BLaER1 (cell line): Measurements from ENCODE around the gene SLC38A8.
A peak's percentile ranks its signal among the peaks of the same experiment; 100 is the strongest.

Experiments
- H3K27ac ChIP-seq: shearing (Covaris generic); formaldehyde crosslinking; 2 replicates; pipeline ENCODE4 v1.8.1; 2022
- H3K27me3 ChIP-seq: shearing (Covaris generic); formaldehyde crosslinking; 2 replicates; pipeline ENCODE4 v1.8.1; 2022
- H3K36me3 ChIP-seq: shearing (Covaris generic); formaldehyde crosslinking; 2 replicates; pipeline ENCODE4 v1.8.1; 2022
- H3K4me1 ChIP-seq: shearing (Covaris generic); formaldehyde crosslinking; 2 replicates; pipeline ENCODE4 v1.8.1; 2022
- H3K4me2 ChIP-seq: shearing (Covaris generic); formaldehyde crosslinking; 2 replicates; pipeline ENCODE4 v1.8.1; 2022
- H3K4me3 ChIP-seq: shearing (Covaris generic); formaldehyde crosslinking; 2 replicates; pipeline ENCODE4 v1.8.1; 2022
- H3K9ac ChIP-seq: shearing (Covaris generic); formaldehyde crosslinking; 2 replicates; pipeline ENCODE4 v1.8.1; 2022
- H3K9me3 ChIP-seq: shearing (Covaris generic); formaldehyde crosslinking; 2 replicates; pipeline ENCODE4 v1.8.1; 2022
- H4K20me1 ChIP-seq: shearing (Covaris generic); formaldehyde crosslinking; 2 replicates; pipeline ENCODE4 v1.8.1; 2022
- Cebpa-rat ChIP-seq: shearing (Covaris generic); IDR thresholded peaks from 2 replicates; pipeline ENCODE4 v1.8.1; 2022

Gene SLC38A8

DNA sequence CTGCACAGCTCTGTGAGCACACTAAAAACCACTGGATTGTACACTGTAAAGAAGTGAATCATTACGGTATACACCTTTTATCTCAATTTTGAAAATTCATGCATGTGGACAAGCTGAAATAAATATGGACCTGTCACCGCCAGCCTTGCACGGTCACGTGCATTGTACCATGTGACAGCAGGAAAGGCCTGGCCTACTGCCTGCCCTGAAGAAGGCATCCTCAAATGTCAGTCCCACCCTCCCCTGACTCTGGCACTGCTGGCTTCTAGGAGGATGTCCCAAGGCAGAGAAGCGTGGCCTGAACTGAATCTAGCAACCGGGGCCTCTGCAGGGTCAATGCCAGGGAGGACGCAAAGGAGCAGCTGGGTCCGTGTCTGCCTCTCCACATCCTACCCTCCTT lies 34.6 kb downstream of the SLC38A8 start:
- Histone ChIP-seq H3K4me1 (no peaks in the 10 kb centered on the region), H3K27me3 (no peaks in the 10 kb centered on the region), H3K4me3 (no peak overlapping the region), H4K20me1 (no peaks in the 10 kb centered on the region), H3K27ac (no peak overlapping the region), H3K9me3 (no peaks in the 10 kb centered on the region), H3K9ac (no peak overlapping the region), H3K4me2 (no peak overlapping the region), H3K36me3 (no peaks in the 10 kb centered on the region)
- TF ChIP-seq Cebpa-rat: no peak

DNA sequence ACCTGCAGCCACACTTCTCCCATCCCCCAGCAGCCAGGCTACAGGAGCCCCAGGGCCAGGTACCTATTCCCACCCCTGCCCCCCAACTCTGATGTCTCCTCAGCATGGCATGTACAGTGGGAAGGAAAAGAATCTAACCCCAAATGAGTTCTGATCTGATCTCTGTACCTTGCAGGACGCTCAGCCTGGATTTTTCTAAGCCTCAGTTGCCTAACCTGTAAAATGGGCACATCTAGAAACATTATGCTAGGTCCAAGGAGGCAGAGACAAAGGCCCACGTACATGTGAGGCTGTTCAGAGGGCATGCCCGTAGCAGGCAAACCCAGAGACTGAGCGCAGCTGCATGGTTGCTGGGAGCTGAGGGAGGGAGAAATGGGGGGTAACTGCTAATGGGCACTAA lies 35.1 kb downstream of the SLC38A8 start:
- Histone ChIP-seq H3K27ac (no peak overlapping the region), H3K36me3 (no peaks in the 10 kb centered on the region), H3K9ac (no peak overlapping the region), H3K27me3 (no peaks in the 10 kb centered on the region), H3K9me3 (no peaks in the 10 kb centered on the region), H3K4me3 (no peak overlapping the region), H3K4me1 (no peaks in the 10 kb centered on the region), H4K20me1 (no peaks in the 10 kb centered on the region), H3K4me2 (no peak overlapping the region)
- TF ChIP-seq Cebpa-rat: no peak

DNA sequence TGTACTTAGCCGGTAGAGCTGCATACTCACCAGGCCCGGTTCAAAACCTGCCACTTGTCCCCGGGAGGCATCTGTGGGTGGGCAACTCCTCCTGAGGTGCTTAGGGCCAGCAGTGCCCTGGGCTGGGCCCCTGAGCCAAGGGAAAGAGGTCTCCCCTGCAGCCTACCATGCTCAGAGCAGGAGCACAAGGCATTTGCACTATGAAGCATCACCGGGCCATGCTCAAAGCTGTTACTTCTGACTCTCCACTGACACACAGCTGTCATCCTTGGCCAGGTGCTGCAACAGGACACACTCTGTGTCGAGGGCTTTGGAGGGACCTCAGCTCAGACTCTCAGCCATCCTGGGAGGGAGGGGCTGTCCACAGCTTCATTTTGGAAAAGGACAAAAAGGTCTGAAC lies 37.2 kb downstream of the SLC38A8 start:
- Histone ChIP-seq H3K9ac (no peak overlapping the region), H3K4me3 (no peak overlapping the region), H3K4me2 (no peak overlapping the region), H3K27me3 (no peaks in the 10 kb centered on the region), H3K27ac (no peak overlapping the region), H3K9me3 (no peaks in the 10 kb centered on the region), H4K20me1 (no peaks in the 10 kb centered on the region), H3K36me3 (no peaks in the 10 kb centered on the region), H3K4me1 (no peaks in the 10 kb centered on the region)
- no peak for TF ChIP-seq Cebpa-rat

DNA sequence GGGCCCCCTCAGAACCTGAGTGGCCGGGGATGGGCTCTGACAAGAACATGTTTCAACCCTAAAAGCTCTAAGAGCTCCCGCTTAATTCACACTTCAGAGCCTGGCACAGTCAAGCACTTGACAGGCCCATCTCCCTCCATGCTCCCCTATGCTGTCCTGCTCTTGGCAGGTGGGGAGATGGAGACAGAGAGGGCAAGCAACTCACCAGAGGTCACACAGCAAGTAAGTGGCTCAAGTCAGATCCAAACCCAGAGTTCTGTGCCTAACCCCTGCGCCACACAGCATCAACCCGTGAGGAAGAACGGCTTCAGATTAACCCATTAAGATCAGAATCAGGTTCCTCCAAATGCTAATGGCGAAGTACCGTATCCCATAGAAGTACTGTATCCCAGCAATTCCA lies 38.2 kb downstream of the SLC38A8 start:
- Histone ChIP-seq H3K4me2 (no peak overlapping the region), H3K4me1 (no peaks in the 10 kb centered on the region), H3K36me3 (no peaks in the 10 kb centered on the region), H3K4me3 (no peak overlapping the region), H3K27me3 (no peaks in the 10 kb centered on the region), H3K27ac (no peak overlapping the region), H3K9me3 (no peaks in the 10 kb centered on the region), H3K9ac (no peak overlapping the region), H4K20me1 (no peaks in the 10 kb centered on the region)
- TF ChIP-seq Cebpa-rat: no peak

DNA sequence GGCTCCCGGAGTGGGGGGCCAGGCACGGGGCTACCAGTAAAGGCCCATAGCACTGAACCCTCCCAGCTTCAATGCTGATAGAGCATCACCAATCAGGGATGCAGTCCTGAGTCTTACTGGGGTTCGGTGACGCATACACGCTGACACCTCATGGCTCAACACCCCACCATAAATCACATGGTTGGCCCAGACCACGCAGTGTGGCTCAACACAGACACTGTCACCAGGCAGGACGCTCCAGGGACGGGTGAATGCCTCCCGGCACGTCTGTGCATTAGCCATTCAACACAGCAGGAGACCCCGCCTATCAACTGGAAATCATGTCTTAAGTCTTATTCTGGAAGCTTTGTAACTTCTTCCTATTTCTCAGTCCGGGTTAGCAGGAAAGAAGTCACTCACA lies 39.6 kb downstream of the SLC38A8 start:
- Histone ChIP-seq H3K4me1 (no peaks in the 10 kb centered on the region), H3K9ac (no peak overlapping the region), H4K20me1 (no peaks in the 10 kb centered on the region), H3K27ac (no peak overlapping the region), H3K4me3 (no peak overlapping the region), H3K4me2 (no peak overlapping the region), H3K36me3 (no peaks in the 10 kb centered on the region), H3K27me3 (no peaks in the 10 kb centered on the region), H3K9me3 (no peaks in the 10 kb centered on the region)
- TF ChIP-seq Cebpa-rat: no peak

DNA sequence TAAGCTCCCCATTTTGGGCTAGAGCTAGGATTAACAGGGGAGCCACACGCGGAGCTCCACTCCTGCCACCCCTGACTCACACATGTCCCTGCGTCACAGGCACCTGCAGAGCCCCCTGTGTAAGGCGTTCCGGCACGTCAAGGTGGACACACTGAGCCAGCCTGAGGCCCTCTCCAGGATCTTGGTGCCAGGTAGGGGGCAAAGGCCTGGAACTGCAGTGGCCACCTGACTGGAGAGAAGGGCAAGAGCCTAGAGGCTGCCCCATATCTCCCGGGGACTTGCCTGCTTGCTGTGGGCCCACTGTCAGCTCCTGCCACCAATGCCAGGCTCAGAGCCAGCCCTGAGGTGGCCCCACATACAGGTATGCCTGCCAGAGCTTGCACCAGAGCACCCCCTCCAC lies 40.9 kb downstream of the SLC38A8 start:
- TF ChIP-seq Cebpa-rat: no peak
- H3K4me3 ChIP-seq: no peak overlapping the region
- H3K27ac ChIP-seq: no peak overlapping the region
- H3K36me3 ChIP-seq: no peaks in the 10 kb centered on the region
- no peak overlapping the region for H3K4me2 ChIP-seq
- peaks cover 4% of the 10 kb centered on the region for H3K4me1 ChIP-seq
- H4K20me1 ChIP-seq: no peaks in the 10 kb centered on the region
- no peaks in the 10 kb centered on the region for H3K9me3 ChIP-seq
- H3K9ac ChIP-seq: no peak overlapping the region
- no peaks in the 10 kb centered on the region for H3K27me3 ChIP-seq

DNA sequence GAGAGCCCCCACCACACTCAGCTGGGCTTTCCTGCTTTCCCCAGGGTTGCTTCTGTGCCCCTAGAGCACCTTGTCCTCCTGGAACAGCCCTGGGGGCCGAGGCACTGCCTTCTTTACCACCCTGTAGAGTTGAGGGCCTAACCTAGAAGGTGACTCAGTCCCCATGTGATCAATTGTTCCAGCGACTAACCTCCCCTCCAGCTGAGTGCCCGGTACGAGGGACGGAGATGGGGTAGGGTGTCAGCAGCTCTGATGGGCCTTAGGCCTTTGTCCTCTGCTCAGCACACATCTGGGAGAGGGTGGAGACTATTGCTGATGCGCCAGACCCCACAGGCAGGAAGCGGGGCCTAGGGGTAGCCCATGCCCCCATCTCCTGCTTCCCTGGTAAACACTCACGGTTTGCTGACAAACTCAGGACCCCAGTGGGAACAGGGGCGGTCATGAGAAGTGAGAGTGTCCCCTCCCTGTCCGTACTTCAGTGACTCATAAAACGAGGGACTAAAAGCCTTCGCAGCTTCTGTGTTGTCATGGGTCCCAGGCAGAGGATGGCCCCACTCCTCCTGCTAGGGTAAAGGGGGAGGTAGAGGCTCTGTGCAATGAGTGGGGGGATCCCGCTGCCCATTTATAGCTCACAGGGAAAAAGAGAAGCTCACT lies 41.5 kb downstream of the SLC38A8 start:
- no peak overlapping the region for H3K4me2 ChIP-seq
- no peaks in the 10 kb centered on the region for H4K20me1 ChIP-seq
- TF ChIP-seq Cebpa-rat: no peak
- H3K9me3 ChIP-seq: no peaks in the 10 kb centered on the region
- no peak overlapping the region for H3K4me3 ChIP-seq
- H3K9ac ChIP-seq: no peak overlapping the region
- no peak overlapping the region for H3K27ac ChIP-seq
- no peaks in the 10 kb centered on the region for H3K36me3 ChIP-seq
- H3K27me3 ChIP-seq: no peaks in the 10 kb centered on the region
- H3K4me1 ChIP-seq: peaks cover 10% of the 10 kb centered on the region

DNA sequence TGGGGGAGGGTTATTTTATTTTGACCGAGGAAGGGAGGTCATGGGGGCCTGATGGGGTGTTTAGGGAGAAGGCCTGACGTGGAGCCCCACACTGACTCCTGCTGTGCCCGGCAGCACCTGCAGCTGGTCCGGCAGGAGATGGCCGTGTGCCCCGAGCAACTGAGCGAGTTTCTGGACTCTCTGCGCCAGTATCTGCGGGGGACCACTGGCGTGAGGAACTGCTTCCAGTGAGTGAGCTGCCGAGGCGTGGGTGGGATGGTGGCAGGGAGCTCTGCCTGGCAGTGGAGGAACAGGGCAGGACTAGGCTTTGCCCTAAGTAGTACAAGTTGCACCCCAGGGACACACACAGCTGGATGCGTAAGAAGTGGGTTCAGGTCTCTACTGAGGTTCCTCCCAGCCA lies 44.5 kb downstream of the SLC38A8 start:
- H3K27ac ChIP-seq: no peak overlapping the region
- H3K4me2 ChIP-seq: no peak overlapping the region
- no peaks in the 10 kb centered on the region for H3K36me3 ChIP-seq
- no peaks in the 10 kb centered on the region for H4K20me1 ChIP-seq
- no peaks in the 10 kb centered on the region for H3K9me3 ChIP-seq
- H3K27me3 ChIP-seq: no peaks in the 10 kb centered on the region
- no peak overlapping the region for H3K9ac ChIP-seq
- peaks cover 41% of the 10 kb centered on the region for H3K4me1 ChIP-seq
- no peak for TF ChIP-seq Cebpa-rat
- no peak overlapping the region for H3K4me3 ChIP-seq

DNA sequence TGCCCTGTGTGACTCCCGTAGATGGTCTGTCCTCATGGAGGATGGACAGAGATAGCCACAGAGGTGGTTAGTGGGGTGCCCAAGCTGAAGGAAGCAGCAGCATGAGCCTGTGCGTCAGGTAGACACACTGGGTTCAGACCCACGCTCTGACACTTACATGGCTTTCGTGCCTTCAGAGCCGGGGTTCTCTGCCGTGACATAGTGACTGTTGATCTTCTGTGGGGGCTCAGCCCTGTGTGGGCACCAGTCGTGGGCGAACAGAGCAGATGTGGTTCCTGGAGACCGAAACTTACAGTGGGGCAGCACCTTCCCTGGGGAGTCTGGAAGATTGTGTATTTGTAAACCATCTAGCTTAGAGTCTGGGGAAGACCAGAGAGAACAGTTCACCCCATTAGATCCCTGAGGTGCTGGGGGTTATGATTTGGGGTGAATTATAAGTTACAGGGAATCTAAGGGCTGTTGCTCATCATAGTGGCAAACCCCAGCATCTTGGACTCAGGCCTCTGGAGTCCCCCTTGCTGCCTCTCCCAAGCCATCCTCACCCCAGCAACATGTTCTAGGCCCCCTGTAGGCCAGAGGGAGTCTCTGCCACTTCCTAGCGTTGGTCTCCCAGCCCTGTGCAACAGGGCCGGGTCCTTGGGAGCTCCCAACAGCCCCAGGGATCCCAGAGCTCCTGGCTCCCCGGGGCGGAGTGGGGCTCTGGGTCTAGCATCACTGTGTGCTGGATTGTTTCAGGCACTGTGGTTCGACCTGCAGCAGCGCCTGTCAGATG lies 45.9 kb downstream of the SLC38A8 start:
- H3K9me3 ChIP-seq: no peaks in the 10 kb centered on the region
- no peaks in the 10 kb centered on the region for H4K20me1 ChIP-seq
- H3K4me3 ChIP-seq: no peak overlapping the region
- no peaks in the 10 kb centered on the region for H3K36me3 ChIP-seq
- H3K27ac ChIP-seq: no peak overlapping the region
- no peak overlapping the region for H3K9ac ChIP-seq
- H3K4me1 ChIP-seq: peaks cover 47% of the 10 kb centered on the region
- H3K4me2 ChIP-seq: peak overlapping the region; percentile 74
- no peaks in the 10 kb centered on the region for H3K27me3 ChIP-seq
- TF ChIP-seq Cebpa-rat: no peak

DNA sequence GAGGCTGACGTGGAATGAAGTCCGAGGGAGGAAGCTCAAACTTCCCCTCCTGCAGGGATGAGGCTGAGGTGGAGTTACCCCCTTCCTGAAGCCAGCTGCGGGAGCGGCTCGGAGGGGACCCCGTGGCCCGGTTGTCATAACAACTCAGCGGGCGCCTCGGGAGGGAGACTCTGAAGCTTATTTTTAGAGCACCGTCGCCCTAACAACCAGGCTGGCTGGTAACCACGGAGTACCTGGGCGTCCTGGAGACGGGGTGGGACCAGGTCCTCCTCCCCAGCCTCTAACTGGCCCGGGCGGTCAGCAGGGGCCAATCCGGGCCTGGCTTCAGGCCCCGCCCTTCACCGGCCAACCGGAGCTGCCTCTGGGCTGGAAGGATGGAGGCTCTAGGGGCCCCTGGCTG lies 46.8 kb downstream of the SLC38A8 start:
- no peak overlapping the region for H3K27ac ChIP-seq
- H3K9ac ChIP-seq: no peak overlapping the region
- H3K4me3 ChIP-seq: peak overlapping the region; percentile 18; the same call in 1 of the 2 replicates
- no peaks in the 10 kb centered on the region for H3K36me3 ChIP-seq
- H3K9me3 ChIP-seq: no peaks in the 10 kb centered on the region
- no peaks in the 10 kb centered on the region for H4K20me1 ChIP-seq
- H3K4me2 ChIP-seq: peak overlapping the region; percentile 74
- no peaks in the 10 kb centered on the region for H3K27me3 ChIP-seq
- H3K4me1 ChIP-seq: peaks cover 47% of the 10 kb centered on the region
- TF ChIP-seq Cebpa-rat: no peak
